GM12878 (cell line): ENCODE results near the gene PAX3. TPM values are rescaled to one million over a fixed set of nuclear protein-coding genes. Genes with fewer than 3 reads are reported as not detected.

ENCODE experiments used
- ATAC-seq: fragments of 200-7000 bp; cut with Tn5 transposase; 3 replicates; pipeline ENCODE4 v1.9.1; 2020; ENCODE audit warnings: mild to moderate bottlenecking, moderate library complexity
- BruUV-seq: library from RNA; stranded (reverse); fragments of 400-500 nt; replicated peaks from 2 replicates; lab custom pipeline; 2021; lab: Mats Ljungman, UMichigan
- CTCF ChIA-PET: fragments of 300-600 bp; sonication (Branson Sonifier 250); formaldehyde crosslinking; extraction: SDS; loops from one replicate; lab custom pipeline; 2021; ENCODE audit warnings: inconsistent platforms; lab: Yijun Ruan, JAX
- POLR2A ChIA-PET: fragments of 350-600 bp; formaldehyde crosslinking; extraction: SDS; loops from one replicate; lab custom pipeline; 2021; ENCODE audit warnings: inconsistent platforms; lab: Charles Lee
- RAD21 ChIA-PET: fragments of 300-600 bp; sonication (Branson Sonifier 250); formaldehyde crosslinking; loops from one replicate; lab custom pipeline; 2023; ENCODE audit warnings: antibody characterized with exemption; ENCODE audit not compliant: unreplicated experiment; lab: Charles Lee
- SMC1A ChIA-PET: fragments of 300-600 bp; sonication (Branson Sonifier 250); formaldehyde crosslinking; loops from one replicate; lab custom pipeline; 2023; ENCODE audit not compliant: unreplicated experiment, uncharacterized antibody; lab: Charles Lee
- DNase-seq: peaks from one replicate; pipeline ENCODE4 v3.0.0-alpha.2; 2011; ENCODE audit warnings: low read depth, low spot score
- FAIRE-seq: peaks from 3 replicates; lab custom pipeline; 2011; peaks lifted over from hg19 to GRCh38; lab: Jason Lieb, UNC
- H2AFZ ChIP-seq: 2 replicates; pipeline ENCODE4 v1.6.0; 2011; ENCODE audit warnings: low read depth, low read length, control low read depth; ENCODE audit not compliant: control insufficient read depth
- H3K27ac ChIP-seq: 2 replicates; pipeline ENCODE4 v1.5.1; 2011; ENCODE audit warnings: control low read depth; ENCODE audit not compliant: control insufficient read depth, insufficient read depth
- H3K27me3 ChIP-seq, 2 experiments: replicated peaks in 1 of 2; 2 replicates each; pipeline versions ENCODE4 v1.6.0 to v1.6.1; 2011; ENCODE audit warnings: low read length in 1 of 2; ENCODE audit not compliant: control insufficient read depth in 2 of 2, insufficient read depth in 2 of 2
- H3K36me3 ChIP-seq, 2 experiments: 2 replicates each; pipeline ENCODE4 v1.5.1; 2011; ENCODE audit warnings: low read length in 1 of 2; ENCODE audit not compliant: control insufficient read depth in 2 of 2, insufficient read depth in 2 of 2
- H3K4me1 ChIP-seq: 2 replicates; pipeline ENCODE4 v1.6.1; 2011; ENCODE audit warnings: mild to moderate bottlenecking, low read length, moderate library complexity, mixed read lengths; ENCODE audit not compliant: control insufficient read depth, insufficient read depth
- H3K4me2 ChIP-seq: 2 replicates; pipeline ENCODE4 v1.6.0; 2011; ENCODE audit warnings: control low read depth; ENCODE audit not compliant: control insufficient read depth, insufficient read depth
- H3K4me3 ChIP-seq: fragments of 200-600 bp; sonication (generic); 2 replicates; pipeline ENCODE4 v1.5.1; 2016
- H3K79me2 ChIP-seq: 2 replicates; pipeline ENCODE4 v1.6.0; 2011; ENCODE audit warnings: low read length; ENCODE audit not compliant: control insufficient read depth, insufficient read depth
- H3K9ac ChIP-seq: 2 replicates; pipeline ENCODE4 v1.8.0; 2011; ENCODE audit warnings: low read length, control low read depth, mixed read lengths; ENCODE audit not compliant: control insufficient read depth, insufficient read depth
- H3K9me3 ChIP-seq: replicated peaks from 3 replicates; pipeline ENCODE4 v1.5.1; 2011; ENCODE audit warnings: mild to moderate bottlenecking, low read length; ENCODE audit not compliant: control insufficient read depth, insufficient read depth
- H4K20me1 ChIP-seq: 2 replicates; pipeline ENCODE4 v1.6.0; 2011; ENCODE audit not compliant: control insufficient read depth, insufficient read depth
- CREM ChIP-seq: IDR thresholded peaks from 2 replicates; pipeline ENCODE4 v1.6.1; 2014; ENCODE audit warnings: antibody characterized with exemption, low read depth
- ELK1 ChIP-seq: IDR thresholded peaks from 2 replicates; pipeline ENCODE4 v1.6.1; 2012; ENCODE audit warnings: low read depth, low read length, improper control_type of control experiment
- ETV6 ChIP-seq, 2 experiments: fragments of 450-650 bp in 1 of 2; IDR thresholded peaks in 1 of 2; conservative IDR thresholded peaks in 1 of 2; 2 replicates each; pipeline ENCODE4 v1.6.1; 2014; ENCODE audit warnings: antibody characterized with exemption in 1 of 2, borderline replicate concordance in 1 of 2, low read depth in 1 of 2, mild to moderate bottlenecking in 1 of 2, moderate library complexity in 1 of 2
- HCFC1 ChIP-seq: fragments of 150-350 bp; IDR thresholded peaks from 2 replicates; pipeline ENCODE4 v1.6.1; 2014; ENCODE audit warnings: low read length
- IKZF1 ChIP-seq: fragments of 450-650 bp; conservative IDR thresholded peaks from 2 replicates; pipeline ENCODE4 v1.6.1; 2017; ENCODE audit warnings: antibody characterized with exemption, mild to moderate bottlenecking
- KDM1A ChIP-seq: fragments of 200-600 bp; sonication (generic); IDR thresholded peaks from 2 replicates; pipeline ENCODE4 v1.6.1; 2016; ENCODE audit warnings: borderline replicate concordance
- SREBF2 ChIP-seq: IDR thresholded peaks from 2 replicates; pipeline ENCODE4 v1.6.1; 2012; ENCODE audit warnings: mild to moderate bottlenecking, low read length
- ZBED1 ChIP-seq: IDR thresholded peaks from 2 replicates; pipeline ENCODE4 v1.6.1; 2016; ENCODE audit warnings: borderline replicate concordance
- ZNF274 ChIP-seq: IDR thresholded peaks from one replicate; pipeline ENCODE4 v1.8.0; 2011; ENCODE audit not compliant: insufficient read length, insufficient read depth
- ZZZ3 ChIP-seq: IDR thresholded peaks from 2 replicates; pipeline ENCODE4 v1.6.1; 2011; ENCODE audit warnings: low read depth; ENCODE audit not compliant: control insufficient read depth, insufficient read length
- whole genome bisulfite sequencing: methylation state at CpG from one replicate; pipeline ENCODE4 v1.1.6; 2016; ENCODE audit warnings: low lambda C conversion rate; ENCODE audit not compliant: insufficient replicate concordance, insufficient coverage; ENCODE audit errors: missing lambda C conversion rate; 5-methylcytosine and 5-hydroxymethylcytosine counted together
- in situ Hi-C: fragments of 300-500 bp; cut with MboI; formaldehyde crosslinking; loops from 9 replicates; pipeline ENCODE4 v1.14.3; 2018; ENCODE audit warnings: mixed read lengths
- intact Hi-C: fragments of 100-400 bp; cut with micrococcal nuclease; formaldehyde crosslinking; loops from one replicate; pipeline ENCODE4 v1.14.2; 2022; ENCODE audit not compliant: unreplicated experiment
- polyA plus RNA-seq, 11 experiments: library from polyadenylated mRNA; depleted of rRNA in 4 of 11; unstranded in 6 of 11; stranded (reverse) in 5 of 11; fragments of >200 nt; fragmentation: Nextera tagmentation in 4 of 11; fragmentation: Illumina TruSeq in 1 of 11; extraction: Ambion mirVana in 4 of 11; extraction: Trizol in 1 of 11; gene quantifications; 1 replicate in 1 of 11; 2 replicates in 10 of 11; pipeline versions ENCODE4 v1.2.1 to v1.2.3, GENCODE V29; 2011 to 2016; ENCODE audit warnings: inconsistent platforms in 2 of 11, missing spikeins in 2 of 11, low read depth in 1 of 11
- total RNA-seq, 4 experiments: library from RNA; depleted of rRNA in 3 of 4; stranded (reverse); fragments of >200 nt in 3 of 4; fragmentation: Illumina TruSeq in 1 of 4; extraction: Trizol in 1 of 4; gene quantifications; 2 replicates each; pipeline versions ENCODE4 v1.2.1 to v1.2.3, GENCODE V29; 2013 to 2021

Gene PAX3
- total and polyA plus RNA-seq, 10 of the 15 experiments (the other 5 are each of a cell fraction or from before 2014, with no cell fraction given): not detected

GRCh38 chr2:222299906-222300725 lies 1.3 kb upstream of the PAX3 start (continued):
- TF ChIP-seq ZBED1: no peak
- TF ChIP-seq, all 136 proteins: peak for 0

- Histone ChIP-seq H3K27ac (no peak overlapping the region), H3K27me3 (peaks cover 41 to 65% of the 10 kb centered on the region in 2 experiments), H3K4me3 (no peak overlapping the region), H4K20me1 (no peaks in the 10 kb centered on the region), H3K4me1 (no peaks in the 10 kb centered on the region), H3K4me2 (no peak overlapping the region), H3K36me3 (no peaks in the 10 kb centered on the region), H3K9me3 (no peaks in the 10 kb centered on the region; the same call in 2 of the 3 replicates), H3K9ac (no peak overlapping the region), H2AFZ (no peak overlapping the region), H3K79me2 (no peaks in the 10 kb centered on the region)
- in situ Hi-C loops: no loop called here
- no peak for TF ChIP-seq SREBF2
- no peak for TF ChIP-seq ZNF274
- no peak for TF ChIP-seq IKZF1
- TF ChIP-seq CREM: no peak
- TF ChIP-seq ZZZ3: no peak
- no peak for TF ChIP-seq HCFC1
- TF ChIP-seq ELK1: no peak
- no peak for TF ChIP-seq ETV6 (conservative IDR thresholded peaks at IDR 0.05 in 1 of 2, IDR thresholded peaks at IDR 0.05 in 1 of 2; ENCODE audit: borderline replicate concordance in 1 of 2, low read depth in 1 of 2)
- TF ChIP-seq KDM1A: no peak
- intact Hi-C loops: no loop called here
- SMC1A ChIA-PET: no interaction called here
- ATAC-seq (no peak), FAIRE-seq (no peak), DNase-seq (no peak)
- WGBS: 38% methylated on average over 16 of the region's 16 CpGs
- no TSS peak for BruUV-seq
- POLR2A ChIA-PET: no interaction called here
- CTCF ChIA-PET: no interaction called here
- RAD21 ChIA-PET: no interaction called here
These were observed 842 bp downstream of the PAX3 start for GRCh38 chr2:222298001-222298310.
